Endothelial cell of umbilical vein (primary cell): ENCODE measurements around the gene CCND3. TPM values are rescaled to one million over a fixed set of nuclear protein-coding genes. Genes with fewer than 3 reads are reported as not detected.

Experiments
- Bru-seq: library from RNA; stranded (reverse); fragments of 400-500 nt; gene quantifications from one replicate; lab custom pipeline; 2021; lab: Mats Ljungman, UMichigan
- BruChase-seq, 2 experiments: library from RNA; stranded (reverse); fragments of 400-500 nt; gene quantifications; one replicate each; lab custom pipeline; 2021; lab: Mats Ljungman, UMichigan
- BruUV-seq: library from RNA; stranded (reverse); fragments of 400-500 nt; replicated peaks from 2 replicates; lab custom pipeline; 2021; lab: Mats Ljungman, UMichigan
- CTCF ChIA-PET: fragments of 300-600, 350-600 bp; sonication (Branson Sonifier 250); formaldehyde crosslinking; loops from one replicate; lab custom pipeline; 2021; ENCODE audit warnings: antibody characterized with exemption, inconsistent platforms; lab: Charles Lee
- POLR2A ChIA-PET: fragments of 300-600, 350-600 bp; sonication (Branson Sonifier 250); formaldehyde crosslinking; loops from one replicate; lab custom pipeline; 2021; ENCODE audit warnings: antibody characterized with exemption, inconsistent platforms; lab: Charles Lee
- DNase-seq: peaks from one replicate; pipeline ENCODE4 v3.0.0-alpha.2; 2011; ENCODE audit warnings: low read depth, low spot score
- FAIRE-seq: peaks from 2 replicates; lab custom pipeline; 2011; peaks lifted over from hg19 to GRCh38; lab: Jason Lieb, UNC
- H2AFZ ChIP-seq: 2 replicates; pipeline ENCODE4 v1.6.0; 2012; ENCODE audit warnings: low read depth, low read length, control low read depth, inconsistent platforms
- H3K27ac ChIP-seq: 2 replicates; pipeline ENCODE4 v1.5.1; 2011; ENCODE audit warnings: low read depth, mild to moderate bottlenecking, control low read depth, low read length, moderate library complexity; ENCODE audit not compliant: insufficient read depth
- H3K27me3 ChIP-seq, 2 experiments: 2 replicates each; pipeline versions ENCODE4 v1.6.0 to v1.6.1; 2011; ENCODE audit warnings: low read length in 2 of 2, mixed read lengths in 1 of 2; ENCODE audit not compliant: control insufficient read depth in 2 of 2, insufficient read depth in 2 of 2
- H3K36me3 ChIP-seq, 2 experiments: 2 replicates in 1 of 2; 3 replicates in 1 of 2; pipeline ENCODE4 v1.5.1; 2011; ENCODE audit warnings: low read length in 2 of 2, mild to moderate bottlenecking in 1 of 2, moderate library complexity in 1 of 2; ENCODE audit not compliant: control insufficient read depth in 2 of 2, insufficient read depth in 2 of 2; ENCODE audit errors: extremely low read depth in 1 of 2
- H3K4me1 ChIP-seq: 3 replicates; pipeline ENCODE4 v1.5.1; 2011; ENCODE audit warnings: mild to moderate bottlenecking, low read length; ENCODE audit not compliant: control insufficient read depth, insufficient read depth; ENCODE audit errors: extremely low read depth
- H3K4me2 ChIP-seq: 2 replicates; pipeline ENCODE4 v1.6.1; 2011; ENCODE audit warnings: low read length, control low read depth, mixed read lengths; ENCODE audit not compliant: insufficient read depth
- H3K4me3 ChIP-seq, 3 experiments: fragments of 200-600 bp in 1 of 3; sonication (generic), shearing (Covaris generic) in 1 of 3; replicated peaks in 1 of 3; 2 replicates each; pipeline ENCODE4 v1.5.1; 2011 to 2016; ENCODE audit warnings: control low read depth in 3 of 3, low read length in 3 of 3, mild to moderate bottlenecking in 2 of 3, inconsistent platforms in 1 of 3, low read depth in 1 of 3, moderate library complexity in 1 of 3; ENCODE audit not compliant: insufficient read depth in 1 of 3
- H3K79me2 ChIP-seq: 2 replicates; pipeline ENCODE4 v1.6.0; 2012; ENCODE audit warnings: low read length, inconsistent platforms; ENCODE audit not compliant: control insufficient read depth, insufficient read depth
- H3K9ac ChIP-seq: replicated peaks from 2 replicates; pipeline ENCODE3; 2011; ENCODE audit warnings: low read length, control low read depth; ENCODE audit not compliant: insufficient read depth; ENCODE audit errors: extremely low read depth
- H3K9me1 ChIP-seq: replicated peaks from 3 replicates; pipeline ENCODE4 v1.6.0; 2011; ENCODE audit warnings: mild to moderate bottlenecking, low read length; ENCODE audit not compliant: control insufficient read depth, insufficient read depth; ENCODE audit errors: extremely low read depth
- H3K9me3 ChIP-seq: replicated peaks from 2 replicates; pipeline ENCODE4 v1.5.1; 2012; ENCODE audit warnings: low read length, inconsistent platforms; ENCODE audit not compliant: control insufficient read depth, insufficient read depth
- H4K20me1 ChIP-seq: replicated peaks from 2 replicates; pipeline ENCODE3; 2011; ENCODE audit warnings: mild to moderate bottlenecking, low read length; ENCODE audit not compliant: control insufficient read depth, insufficient read depth; ENCODE audit errors: extremely low read depth
- CTCF ChIP-seq, 2 donors: IDR thresholded peaks; 1 replicate in 1 of 2; 2 replicates in 1 of 2; pipeline ENCODE4 v1.5.1; 2011; ENCODE audit warnings: low read length in 2 of 2, mild to moderate bottlenecking in 2 of 2, moderate library complexity in 2 of 2, control low read depth in 1 of 2, inconsistent platforms in 1 of 2, low read depth in 1 of 2; ENCODE audit not compliant: insufficient read depth in 1 of 2; ENCODE audit errors: extremely low read depth in 1 of 2
- EZH2 ChIP-seq: IDR thresholded peaks from 2 replicates; pipeline ENCODE4 v1.6.1; 2012; ENCODE audit warnings: borderline replicate concordance, low read depth, mild to moderate bottlenecking, moderate library complexity, low read length, inconsistent platforms; ENCODE audit not compliant: severe bottlenecking
- FOS ChIP-seq: IDR thresholded peaks from 2 replicates; pipeline ENCODE4 v1.6.1; 2011; ENCODE audit warnings: mild to moderate bottlenecking, low read length, moderate library complexity, borderline replicate concordance; ENCODE audit not compliant: insufficient read depth
- GATA2 ChIP-seq: IDR thresholded peaks from 2 replicates; pipeline ENCODE4 v1.7.0; 2011; ENCODE audit warnings: low read depth, mild to moderate bottlenecking, moderate library complexity, mixed read lengths, low read length; ENCODE audit not compliant: insufficient read length, insufficient read depth
- JUN ChIP-seq: IDR thresholded peaks from 2 replicates; pipeline ENCODE4 v1.6.1; 2011; ENCODE audit warnings: borderline replicate concordance, low read depth; ENCODE audit not compliant: insufficient read length, insufficient read depth
- MAX ChIP-seq: IDR thresholded peaks from 2 replicates; pipeline ENCODE4 v1.6.1; 2011; ENCODE audit not compliant: insufficient read depth, insufficient read length
- MYC ChIP-seq: IDR thresholded peaks from one replicate; pipeline ENCODE4 v1.6.1; 2011; ENCODE audit warnings: mild to moderate bottlenecking, low read depth, low read length
- POLR2A ChIP-seq: IDR thresholded peaks from 2 replicates; pipeline ENCODE4 v1.6.1; 2012; ENCODE audit warnings: low read depth, mild to moderate bottlenecking, control low read depth, low read length
- POLR2AphosphoS5 ChIP-seq: IDR thresholded peaks from 2 replicates; pipeline ENCODE4 v1.6.1; 2012; ENCODE audit warnings: low read depth, mild to moderate bottlenecking, control low read depth, low read length, moderate library complexity; ENCODE audit not compliant: insufficient read depth
- dilution Hi-C: fragments of 300-500 bp; cut with MboI; formaldehyde crosslinking; loops from one replicate; pipeline ENCODE4 v1.15.0; 2019; ENCODE audit warnings: low sequenced_read_pairs; ENCODE audit not compliant: extremely low pct_ligation_motif_present
- intact Hi-C: fragments of 100-400 bp; cut with micrococcal nuclease; formaldehyde crosslinking; loops from one replicate; pipeline ENCODE4 v1.10.0; 2022
- long read RNA-seq: library from polyadenylated mRNA; stranded (forward); transcript quantifications from one replicate; pipeline ENCODE4 v2.0.0, GENCODE V29; 2021
- polyA minus RNA-seq, 3 experiments: library from RNA; depleted of rRNA, polyadenylated mRNA; stranded (reverse); fragments of >200 nt; gene quantifications; 1 replicate in 1 of 3; 2 replicates in 2 of 3; pipeline ENCODE4 v1.2.3, GENCODE V29; 2011
- polyA plus RNA-seq, 4 experiments: library from polyadenylated mRNA; depleted of rRNA in 3 of 4; stranded (reverse) in 3 of 4; unstranded in 1 of 4; fragments of >200 nt; gene quantifications; 2 replicates each; pipeline versions ENCODE4 v1.2.1 to v1.2.3, GENCODE V29; 2011 to 2012; ENCODE audit warnings: missing spikeins in 1 of 4
- total RNA-seq: library from RNA; stranded (reverse); gene quantifications from 2 replicates; pipeline ENCODE4 v1.2.3, GENCODE V29; 2021

The CCND3 gene
- total RNA-seq = 87.5 and 96.7 TPM in 2 replicates
- 97.0 and 98.7 TPM in 2 replicates for polyA plus RNA-seq
- polyA plus RNA-seq (2011; cell fraction: cytosol; rRNA removed) = 80.5 and 93.5 TPM in 2 replicates
- 53.2 and 56.7 TPM in 2 replicates for polyA plus RNA-seq (2011; cell fraction: nucleus; rRNA removed)
- 87.3 and 94.2 TPM in 2 replicates for polyA plus RNA-seq (2012)
- 41.5 and 52.5 TPM in 2 replicates for polyA minus RNA-seq
- polyA minus RNA-seq (2011; cell fraction: cytosol; rRNA and poly(A)+ RNA removed) = 48.2 TPM
- polyA minus RNA-seq (2011; cell fraction: nucleus; rRNA and poly(A)+ RNA removed) = 24.4 and 25.3 TPM in 2 replicates
- percentile 46 among the genes with signal in this experiment for Bru-seq, nascent RNA
- BruChase-seq, experiment 1, labeled RNA remaining after a 6-hour chase = percentile 60 among the genes with signal in this experiment
- BruChase-seq, experiment 2, labeled RNA remaining after a 2-hour chase = percentile 54 among the genes with signal in this experiment
- long read RNA-seq, transcript CCND3-203 (5 exons, 2,085 nt) = major isoform, 363 of 455 reads
- long read RNA-seq, transcript CCND3-202 (5 exons, 2,133 nt) = minor isoform, 13 of 455 reads
- long read RNA-seq, partial matches to known transcripts = 18 of 455 reads
- long read RNA-seq, other reads (novel, unspliced or antisense) = 52 of 455 reads

- ChIA-PET CTCF (interaction anchor here (1.1 to 2.5 kb wide), 6 partner anchors 12 to 155 kb away, joined by 3 to 14 read pairs (median 6); partner anchors contain the start of genes BYSL, MED20 and TOMM6), POLR2A (interaction anchor here (0.6 to 0.8 kb wide), 2 partner anchors 32 to 46 kb away, joined by 3 to 4 read pairs; partner anchors contain the start of gene USP49)
- no peaks in the 10 kb centered on the region for H3K9me1 ChIP-seq
- H3K4me3 ChIP-seq = peak within 1 kb of the TSS; percentile 58 to 88 (median 76)
- peak; percentile 93 for FAIRE-seq
- peak within 1 kb of the TSS; percentile 65 for H2AFZ ChIP-seq
- intact Hi-C loops (loop anchor here (1.0 to 5.0 kb wide), 3 partner anchors 26 to 103 kb away; no protein-coding TSS in a partner anchor), dilution Hi-C loops (no loop called here)
- TF ChIP-seq JUN (no peak), EZH2 (no peak), FOS (no peak), GATA2 (no peak), CTCF (IDR thresholded peaks at IDR 0.05; ENCODE audit: extremely low read depth in 1 of 2, insufficient read depth in 1 of 2, low read depth in 1 of 2, low read length in 2 of 2) (no peak), MYC (no peak), MAX (no peak), POLR2A (peak; percentile 69), POLR2AphosphoS5 (peak; percentile 67)
- peaks cover 42% of the 10 kb centered on the region for H3K79me2 ChIP-seq
- H4K20me1 ChIP-seq = no peaks in the 10 kb centered on the region
- H3K4me1 ChIP-seq = peaks cover 34% of the 10 kb centered on the region
- peak within 1 kb of the TSS; percentile 76 for H3K9ac ChIP-seq
- BruUV-seq = no TSS peak
- peak within 1 kb of the TSS; percentile 60 for H3K4me2 ChIP-seq
- peak within 1 kb of the TSS; percentile 57 for H3K27ac ChIP-seq
- peaks cover 5 to 9% of the 10 kb centered on the region in 2 experiments for H3K36me3 ChIP-seq
- peak; percentile 78 for DNase-seq
- H3K27me3 ChIP-seq = no peaks in the 10 kb centered on the region
- H3K9me3 ChIP-seq = no peaks in the 10 kb centered on the region
Observed at GRCh38 chr6:41941280-41942066, at the start of gene CCND3. CCND3 (minus strand) TSS chr6:41941808; CDS start chr6:41941649, 159 bp downstream.
